GM12892 (cell line): Measurements from ENCODE around the gene KCNJ6.

Experiments
- POLR2AphosphoS5 ChIP-seq: IDR thresholded peaks from 2 replicates; pipeline ENCODE4 v1.6.1; 2011; ENCODE audit warnings: low read depth, low read length, control low read depth
- TAF1 ChIP-seq: IDR thresholded peaks from 2 replicates; pipeline ENCODE4 v1.6.1; 2011; ENCODE audit warnings: low read depth, mild to moderate bottlenecking, control low read depth, low read length, borderline replicate concordance

- TF ChIP-seq POLR2AphosphoS5 (no peak), TAF1 (no peak)
Observed at GRCh38 chr21:37696936-37697335, 219.3 kb downstream of the KCNJ6 start.
